Measurements from ENCODE around the gene TMEM139.

DNA sequence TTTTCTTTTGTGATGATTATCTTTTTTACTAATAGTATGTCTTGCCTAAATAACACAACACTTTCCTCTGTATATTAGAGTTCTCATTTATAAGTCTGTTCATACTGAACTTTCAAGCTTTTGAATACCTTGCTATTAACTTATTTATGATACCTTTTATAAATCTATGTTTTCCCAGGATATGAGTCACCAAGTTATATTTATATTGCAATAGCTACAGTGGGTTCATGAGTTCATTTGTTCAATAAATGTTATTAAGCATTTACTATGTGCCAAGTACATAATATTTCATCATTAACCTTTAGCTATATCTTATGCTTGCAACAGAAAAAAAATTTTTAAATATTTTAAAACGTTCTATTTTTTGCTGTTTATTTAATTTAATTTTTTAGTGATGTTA is 49.5 kb downstream of the TMEM139 start:
- no peak for TF ChIP-seq POLR2A (IDR thresholded peaks at IDR 0.05; ENCODE audit: low read depth)
- no peak for TF ChIP-seq POLR2AphosphoS5 (IDR thresholded peaks at IDR 0.05)
- TF ChIP-seq CTCF (IDR thresholded peaks at IDR 0.05), result no peak
- no peak for TF ChIP-seq EP300 (IDR thresholded peaks at IDR 0.05)
